Hippocampal formation (tissue), 2 donors: ENCODE data around the gene PIAS4.
A peak's percentile ranks its signal among the peaks of the same experiment; 100 is the strongest.
"Not testable (repeated sequence)": the region's sequence is repeated elsewhere in the genome, so short reads cannot be mapped to it uniquely, and the experiment has no call there.

Experiments
- DNase-seq, 2 donors: peaks; one replicate each; lab custom pipeline; 2025; lab: John Stamatoyannopoulos, UW

PIAS4 gene

DNA sequence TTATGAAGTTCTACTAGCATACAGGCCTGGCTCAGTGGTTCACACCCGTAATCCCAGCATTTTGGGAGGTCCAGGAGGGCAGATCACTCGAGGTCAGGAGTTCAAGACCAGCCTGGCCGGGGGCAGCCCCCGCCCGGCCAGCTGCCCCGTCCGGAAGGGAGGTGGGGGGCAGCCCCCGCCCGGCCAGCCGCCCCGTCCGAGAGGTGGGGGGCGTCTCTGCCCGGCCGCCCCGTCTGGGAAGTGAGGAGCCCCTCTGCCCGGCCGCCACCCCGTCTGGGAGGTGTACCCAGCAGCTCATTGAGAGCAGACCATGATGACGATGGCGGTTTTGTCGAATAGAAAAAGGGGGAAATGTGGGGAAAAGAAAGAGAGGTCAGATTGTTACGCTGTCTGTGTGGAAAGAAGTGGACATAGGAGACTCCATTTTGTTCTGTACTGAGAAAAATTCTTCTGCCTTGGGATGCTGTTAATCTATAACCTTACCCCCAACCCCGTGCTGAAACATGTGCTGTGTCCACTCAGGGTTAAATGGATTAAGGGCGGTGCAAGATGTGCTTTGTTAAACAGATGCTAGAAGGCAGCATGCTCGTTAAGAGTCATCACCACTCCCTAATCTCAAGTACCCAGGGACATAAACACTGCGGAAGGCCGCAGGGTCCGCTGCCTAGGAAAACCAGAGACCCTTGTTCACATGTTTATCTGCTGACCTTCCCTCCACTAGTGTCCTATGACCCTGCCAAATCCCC lies 8.7 kb upstream of the PIAS4 start:
- DNase-seq: not testable (repeated sequence)

DNA sequence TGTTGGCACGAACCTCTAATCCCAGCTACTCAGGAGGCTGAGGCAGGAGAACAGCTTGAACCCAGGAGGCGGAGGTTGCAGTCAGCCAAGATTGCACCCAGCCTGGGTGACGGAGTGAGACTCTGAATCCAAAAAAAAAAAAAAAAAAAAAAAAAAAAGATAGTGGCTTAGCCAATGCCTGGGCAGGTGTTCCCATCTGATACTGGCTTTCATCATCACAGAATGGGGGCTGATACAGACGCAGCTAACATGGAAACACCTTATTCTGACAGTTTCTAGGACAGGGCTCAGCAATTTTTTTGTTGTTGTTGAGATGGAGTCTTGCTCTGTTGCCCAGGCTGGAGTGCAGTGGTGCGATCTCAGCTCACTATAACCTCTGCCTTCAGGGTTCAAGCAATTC lies 6.7 kb upstream of the PIAS4 start:
- not testable (repeated sequence) for DNase-seq

DNA sequence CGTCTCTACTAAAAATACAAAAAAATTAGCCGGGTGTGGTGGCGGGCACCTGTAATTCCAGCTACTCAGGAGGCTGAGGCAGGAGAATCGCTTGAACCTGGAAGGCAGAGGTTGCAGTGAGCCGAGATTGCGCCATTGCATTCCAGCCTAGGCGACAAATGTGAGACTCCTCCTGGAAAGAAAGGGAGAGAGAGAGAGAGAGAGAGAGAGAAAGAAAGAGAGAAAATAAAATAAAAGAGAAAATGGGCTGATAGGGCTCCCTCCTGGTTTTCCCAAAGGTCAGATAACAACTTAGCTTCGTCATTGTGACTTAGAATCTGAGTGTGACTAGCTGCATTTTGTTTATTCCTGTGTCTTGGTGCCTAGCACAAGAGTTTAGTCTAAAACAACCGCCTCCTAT lies 2.1 kb upstream of the PIAS4 start:
- DNase-seq: not testable (repeated sequence)

DNA sequence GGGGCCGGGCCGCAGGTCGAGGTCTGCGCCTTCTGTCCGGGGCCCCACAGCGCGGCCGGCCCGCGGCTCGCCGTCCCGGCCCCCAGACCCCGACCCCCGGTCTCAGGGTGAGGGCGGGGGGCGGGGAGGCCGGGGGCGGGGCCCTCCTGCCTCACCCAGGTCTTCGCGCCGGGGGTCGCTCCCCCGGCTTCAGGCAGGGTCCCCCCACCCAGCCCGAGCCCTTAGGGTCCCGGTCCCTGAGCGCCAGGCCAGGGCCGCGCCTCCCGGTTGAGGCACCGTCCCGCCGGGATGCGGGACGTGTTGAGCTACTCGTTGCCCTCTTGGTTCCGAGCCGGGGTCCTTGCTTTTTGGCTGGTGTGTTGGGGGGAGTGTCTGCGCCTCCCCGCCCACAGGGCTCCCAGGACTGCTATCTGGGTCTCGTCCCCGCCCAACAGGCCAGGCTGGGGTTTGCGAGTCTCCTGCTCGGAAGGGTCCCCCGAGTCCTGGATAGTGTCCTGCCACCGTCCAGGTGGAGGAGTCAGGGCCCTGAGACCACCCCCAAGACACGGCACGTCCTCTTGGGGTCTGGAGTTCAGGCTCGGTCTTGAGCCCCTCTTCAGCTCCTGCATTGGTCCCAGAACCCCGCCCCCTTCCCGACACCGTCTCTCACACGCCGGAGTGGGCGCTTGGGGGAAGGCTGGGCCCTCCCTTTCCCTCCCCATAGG lies 452 bp downstream of the PIAS4 start:
- no peak for DNase-seq

DNA sequence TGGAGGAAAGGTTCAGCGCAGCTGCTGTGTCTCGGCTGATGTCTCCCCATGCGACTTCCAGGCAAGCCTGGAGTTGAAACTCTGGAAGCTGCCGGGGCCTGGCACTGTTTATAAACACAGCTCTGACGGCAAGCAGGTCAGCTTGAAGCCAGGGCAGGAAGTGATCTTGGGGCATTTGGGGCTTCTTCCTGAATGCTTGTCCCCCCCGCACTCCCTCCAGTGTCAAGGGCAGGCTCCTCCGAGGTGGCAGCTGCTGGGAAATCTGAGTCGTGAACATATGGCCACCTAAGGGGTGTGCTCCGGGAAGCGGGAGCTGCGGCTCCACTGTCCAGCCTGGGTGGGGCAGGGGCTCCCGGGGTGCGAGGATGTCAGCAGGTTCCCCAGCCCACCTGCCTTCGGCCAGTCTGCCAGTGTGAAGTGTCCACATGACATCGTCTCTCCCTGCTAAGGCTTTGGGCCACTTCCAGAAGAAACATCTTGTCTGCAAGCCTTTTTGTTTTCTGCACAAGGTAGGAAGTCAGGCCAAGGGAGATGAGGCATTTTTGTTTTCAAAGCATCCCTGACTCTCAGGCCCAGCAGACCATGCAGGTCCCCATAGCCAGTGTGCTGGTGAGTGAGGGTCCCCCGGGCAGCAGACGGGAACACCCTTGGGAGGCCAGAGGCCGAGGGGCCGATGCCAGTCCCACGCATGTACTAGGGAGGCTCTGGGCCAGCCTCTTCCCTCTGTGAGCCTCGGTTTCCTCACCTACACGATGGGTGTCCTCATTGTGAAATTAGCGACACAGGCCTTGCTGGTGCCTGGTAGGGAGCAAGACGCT lies 2.7 kb downstream of the PIAS4 start:
- no peak for DNase-seq

DNA sequence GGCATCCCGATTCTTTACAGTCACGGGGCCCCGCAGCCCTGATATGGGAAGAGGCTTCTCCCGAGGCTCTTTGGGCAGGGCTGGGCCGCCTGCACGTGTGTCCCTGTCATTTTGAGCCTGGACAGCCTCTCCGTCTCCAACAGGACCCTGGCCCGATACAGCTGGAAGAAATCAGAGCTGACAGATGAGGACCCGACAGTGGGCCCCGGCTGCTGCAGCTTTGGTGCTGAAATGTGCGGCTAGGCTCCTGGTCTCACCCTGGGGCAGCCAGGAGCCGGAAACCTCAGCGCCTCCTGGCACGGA lies 3.2 kb downstream of the PIAS4 start:
- no peak for DNase-seq

DNA sequence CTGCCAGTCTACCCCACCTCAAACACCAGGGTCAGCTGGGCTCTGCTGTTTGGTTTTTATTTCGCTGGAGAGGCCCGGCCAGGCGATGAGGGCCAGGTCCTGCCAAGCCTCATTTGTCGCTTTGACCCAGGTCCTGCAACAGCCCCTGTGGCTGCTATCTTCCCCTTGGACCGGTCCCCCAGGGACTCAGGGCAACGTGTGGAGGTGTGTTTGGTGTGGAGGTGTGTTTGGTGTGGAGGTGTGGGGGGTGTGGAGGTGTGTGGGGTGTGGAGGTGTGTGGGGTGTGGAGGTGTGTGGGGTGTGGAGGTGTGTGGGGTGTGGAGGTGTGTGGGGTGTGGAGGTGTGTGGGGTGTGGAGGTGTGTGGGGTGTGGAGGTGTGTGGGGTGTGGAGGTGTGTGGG lies 3.9 kb downstream of the PIAS4 start:
- DNase-seq: not testable (repeated sequence)

DNA sequence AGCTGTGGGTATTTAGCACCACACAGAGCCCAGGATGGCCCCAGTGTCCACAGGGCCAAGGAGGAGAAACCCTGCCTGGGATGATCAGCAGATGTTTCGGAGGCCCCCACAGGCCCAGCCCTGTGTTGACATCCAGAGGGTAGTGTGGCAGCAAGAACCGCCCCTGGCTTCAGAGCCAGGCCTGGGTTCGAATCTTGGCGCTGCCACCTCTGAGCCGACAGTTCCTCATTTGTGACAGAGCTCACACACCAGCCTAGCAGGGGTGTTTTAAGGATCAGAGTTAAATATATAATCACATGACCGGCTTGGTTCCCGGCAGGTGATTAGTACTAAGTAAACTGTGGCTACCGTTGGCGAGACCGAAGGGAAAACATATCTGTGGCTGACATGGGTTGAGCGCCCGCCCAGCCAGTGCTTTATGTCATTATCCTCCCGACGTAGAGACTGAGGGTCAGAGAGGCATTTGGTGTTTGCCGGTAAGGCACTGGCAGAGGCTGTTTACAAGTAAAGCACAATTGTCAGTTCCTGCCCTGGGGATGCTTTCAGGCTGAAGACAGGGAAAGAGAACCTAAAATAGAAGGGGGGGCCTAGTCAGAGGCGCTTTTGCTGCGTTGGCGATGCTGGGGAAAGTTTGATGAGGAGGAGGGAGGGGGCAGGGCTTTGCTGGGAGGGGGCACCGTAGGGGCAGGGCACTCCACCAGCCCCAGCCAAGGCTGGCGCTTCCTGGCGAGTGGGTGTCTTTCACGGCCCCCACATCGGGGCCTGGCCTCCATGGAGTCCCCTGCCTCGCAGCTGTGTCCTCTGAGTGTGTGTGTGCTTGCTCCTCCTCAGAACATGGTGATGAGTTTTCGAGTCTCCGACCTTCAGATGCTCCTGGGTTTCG lies 4.8 kb downstream of the PIAS4 start:
- DNase-seq: no peak

DNA sequence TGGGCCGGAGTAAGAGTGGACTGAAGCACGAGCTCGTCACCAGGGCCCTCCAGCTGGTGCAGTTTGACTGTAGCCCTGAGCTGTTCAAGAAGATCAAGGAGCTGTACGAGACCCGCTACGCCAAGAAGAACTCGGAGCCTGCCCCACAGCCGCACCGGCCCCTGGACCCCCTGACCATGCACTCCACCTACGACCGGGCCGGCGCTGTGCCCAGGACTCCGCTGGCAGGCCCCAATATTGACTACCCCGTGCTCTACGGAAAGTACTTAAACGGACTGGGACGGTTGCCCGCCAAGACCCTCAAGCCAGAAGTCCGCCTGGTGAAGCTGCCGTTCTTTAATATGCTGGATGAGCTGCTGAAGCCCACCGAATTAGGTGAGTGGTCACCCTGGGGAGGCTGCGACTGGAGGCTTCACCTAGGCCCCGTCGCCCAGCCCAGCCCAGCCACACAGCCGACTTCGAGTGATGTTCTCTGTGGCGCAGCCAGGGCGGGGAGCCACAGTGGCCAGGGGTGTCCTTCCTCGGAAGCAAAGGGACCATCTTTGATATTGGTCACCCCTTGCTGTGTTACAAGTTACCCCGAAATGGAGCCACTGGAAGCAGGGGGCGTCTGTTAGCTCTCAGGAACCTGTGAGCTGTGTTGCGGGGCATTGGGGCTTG lies 5.6 kb downstream of the PIAS4 start:
- no peak for DNase-seq

DNA sequence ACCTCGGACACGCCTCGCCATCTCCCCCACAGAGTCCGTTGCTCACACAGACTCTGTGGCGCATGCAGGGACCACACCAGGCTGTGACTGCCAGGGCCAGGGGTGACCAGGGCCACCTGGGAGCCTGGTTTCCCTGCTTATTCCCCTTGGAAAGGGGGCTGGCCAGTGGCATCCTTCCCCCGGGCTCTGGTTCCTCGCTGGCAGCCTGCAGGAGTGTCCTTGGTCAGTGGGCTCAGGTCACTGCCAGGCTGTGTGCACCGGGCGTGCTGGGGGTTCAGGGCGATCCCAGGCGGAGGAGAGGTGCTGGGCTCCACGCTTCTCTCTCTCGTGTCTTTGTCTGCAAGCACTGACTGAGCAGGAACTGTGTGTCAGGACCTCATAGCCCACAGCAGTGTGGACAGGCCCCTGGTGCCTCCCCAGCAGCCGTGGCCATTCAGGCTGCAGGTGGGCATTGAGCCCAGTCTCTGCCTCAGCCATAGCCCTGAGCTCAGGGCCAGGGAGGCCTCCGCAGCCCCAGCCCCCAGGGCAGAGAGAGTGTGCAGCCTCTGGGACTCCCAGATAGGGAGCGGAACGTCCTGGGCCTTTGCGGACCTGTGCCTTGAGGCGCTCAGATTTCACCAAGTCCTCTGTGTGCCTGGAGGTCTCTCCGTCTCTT lies 6.5 kb downstream of the PIAS4 start:
- DNase-seq: no peak

DNA sequence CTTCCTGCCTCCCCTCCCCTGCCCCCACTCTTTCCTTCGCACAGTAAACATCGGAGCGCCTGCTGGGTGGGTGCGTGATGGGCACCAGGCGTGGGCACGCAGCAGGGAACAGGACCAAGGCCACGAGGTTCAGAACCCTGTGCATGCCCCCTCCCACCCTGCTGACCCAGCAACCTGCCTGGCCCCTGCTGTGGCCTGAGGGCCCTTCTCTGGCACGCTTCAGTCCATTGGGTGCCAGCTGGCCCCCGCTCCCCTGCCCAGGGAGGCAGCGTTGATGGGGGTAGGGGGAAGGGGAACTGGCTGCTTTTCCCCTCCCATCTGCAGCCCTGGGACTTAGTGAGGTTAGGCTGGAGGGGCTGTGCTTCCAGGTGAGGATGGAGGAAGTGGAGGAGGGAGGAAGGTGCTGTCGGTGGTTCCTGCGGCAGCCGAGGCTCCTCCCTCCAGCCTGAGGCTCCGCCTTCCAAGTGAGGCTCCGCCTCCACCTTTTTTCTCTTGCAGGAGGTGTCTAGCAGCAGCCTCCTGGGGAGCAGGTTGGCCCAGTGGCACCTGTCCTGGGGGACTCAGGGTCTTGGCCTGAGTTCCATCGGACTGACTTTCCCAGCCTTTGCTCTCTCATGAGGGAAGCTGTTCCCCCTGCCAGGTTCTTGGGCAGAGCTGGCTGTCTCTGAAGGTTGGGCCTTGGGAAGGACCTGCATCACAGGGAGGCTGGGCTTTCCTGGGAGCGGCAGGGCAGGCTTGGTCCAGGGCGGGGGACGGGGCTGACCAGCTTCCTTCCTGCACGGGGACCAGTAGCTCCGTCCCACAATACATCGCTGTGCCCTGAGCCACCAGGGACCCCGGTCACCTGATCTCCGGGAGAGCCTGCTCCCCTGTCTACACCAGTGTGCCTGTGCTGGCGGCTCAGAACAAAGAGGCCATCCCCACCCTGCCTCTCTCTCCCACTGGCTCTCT lies 7.3 kb downstream of the PIAS4 start:
- no peak for DNase-seq

DNA sequence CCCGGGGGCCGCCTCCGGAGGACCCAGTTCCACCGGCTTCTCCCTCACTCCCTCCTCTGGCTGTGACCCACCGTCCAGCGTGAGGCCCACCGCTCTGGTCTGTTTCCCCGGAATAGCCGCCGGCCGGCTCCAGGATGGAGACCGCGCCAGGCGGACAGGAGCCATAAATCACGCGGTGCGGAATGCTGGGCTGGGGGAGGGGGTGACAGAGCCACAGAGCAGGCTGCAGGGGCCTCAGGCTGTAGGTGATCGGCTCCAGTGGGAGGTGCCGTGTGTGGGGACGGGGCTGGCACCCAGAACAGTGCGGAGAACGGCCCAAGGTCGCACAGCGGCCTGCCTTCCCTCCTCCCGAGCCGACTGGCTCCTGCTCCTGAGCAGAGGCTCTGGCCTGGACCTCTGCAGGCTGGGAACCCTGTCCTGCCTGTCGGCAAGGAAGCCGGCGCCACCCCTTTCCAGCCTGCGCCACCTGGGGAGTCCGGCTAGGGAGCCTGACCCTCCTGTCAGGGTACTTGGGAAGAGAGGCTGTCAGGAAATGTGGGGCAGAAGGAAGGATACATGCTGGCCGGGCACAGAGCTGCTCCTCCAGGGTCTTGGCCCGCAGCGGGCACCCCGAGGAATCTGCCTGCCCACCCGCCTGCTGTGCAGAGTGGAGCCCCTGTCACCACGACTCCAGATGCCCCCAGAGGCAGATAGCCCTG lies 8.3 kb downstream of the PIAS4 start:
- no peak for DNase-seq

DNA sequence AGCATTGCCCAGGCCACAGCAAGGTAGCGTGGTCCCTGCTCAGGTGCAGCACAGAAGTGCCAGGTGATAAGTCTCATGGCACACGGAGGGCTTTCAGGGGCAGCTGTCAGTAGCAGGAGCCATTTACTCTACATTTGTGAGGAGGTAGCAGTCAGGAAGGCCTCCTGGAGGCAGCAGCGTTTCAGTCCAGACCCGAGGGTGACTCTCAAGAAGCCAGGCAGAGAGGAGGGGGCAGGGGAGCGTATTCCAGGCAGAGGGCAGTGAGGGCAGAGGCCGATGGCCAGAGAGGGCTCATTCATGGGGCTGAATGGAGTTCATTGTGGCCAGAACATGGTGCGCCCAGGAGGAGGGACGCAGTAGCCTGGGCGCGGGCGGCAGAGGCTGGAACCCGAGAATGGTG lies 8.9 kb downstream of the PIAS4 start:
- DNase-seq: peak; percentile 86

DNA sequence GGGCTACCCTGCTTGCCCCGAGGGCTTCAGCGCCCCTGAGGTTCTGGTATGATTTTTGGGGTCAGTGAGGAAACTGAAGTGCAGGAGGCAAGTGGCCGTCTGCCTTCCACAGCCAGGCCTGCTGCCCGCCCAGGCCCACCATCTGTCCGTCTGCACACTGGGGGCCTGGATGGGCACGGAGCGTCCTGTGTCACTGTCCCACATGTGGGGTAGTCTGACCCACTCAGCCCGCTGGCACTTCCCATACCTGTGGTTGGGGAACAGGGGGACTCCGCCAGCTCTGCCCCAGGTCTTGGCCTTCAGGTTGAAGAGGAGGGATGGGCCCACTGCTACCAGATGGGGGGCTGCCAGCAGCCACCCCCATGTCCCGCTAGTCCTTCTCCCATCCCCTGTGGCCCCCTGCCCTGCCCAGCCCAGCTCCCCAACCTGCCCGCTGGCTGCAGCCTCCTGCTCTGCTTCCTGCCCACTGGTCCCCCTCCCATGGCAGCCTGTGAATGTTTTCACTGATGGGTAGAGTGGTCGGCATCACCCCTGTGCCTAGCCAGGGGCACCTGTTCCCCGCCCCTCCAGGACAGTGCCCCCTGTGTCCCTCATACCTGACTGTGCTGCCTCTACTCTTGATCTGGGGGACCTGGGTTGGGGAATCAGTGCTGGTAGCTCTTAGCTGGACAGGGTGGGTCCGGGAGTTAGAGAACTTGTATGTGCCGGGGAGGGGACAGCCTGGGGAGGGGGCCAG lies 9.5 kb downstream of the PIAS4 start:
- no peak for DNase-seq

DNA sequence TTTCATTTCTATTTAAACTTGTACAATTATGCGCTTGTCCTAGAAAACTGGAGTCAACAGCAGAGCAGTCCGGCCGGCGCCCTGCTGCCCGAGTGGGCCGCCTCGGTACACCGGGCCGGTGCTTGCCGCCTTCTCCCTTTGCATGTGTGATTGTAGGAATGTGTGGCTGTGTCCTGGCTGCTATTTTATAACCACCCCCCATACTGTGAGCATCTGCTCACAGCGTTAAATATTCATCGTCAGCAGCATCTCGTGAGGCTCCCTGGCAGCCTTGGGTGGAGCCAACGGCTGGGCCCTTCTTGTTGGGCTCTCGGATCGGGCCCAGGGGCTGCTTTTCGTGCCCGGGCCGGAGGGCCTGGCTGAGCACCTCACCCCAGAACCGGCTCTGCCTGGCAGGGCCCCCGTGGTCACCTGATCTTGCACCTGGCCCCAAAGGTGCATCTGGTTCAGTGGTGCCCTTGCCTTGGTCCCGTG lies 10.6 kb downstream of the PIAS4 start:
- peak in 1 of 2 donors; percentile 36 for DNase-seq

DNA sequence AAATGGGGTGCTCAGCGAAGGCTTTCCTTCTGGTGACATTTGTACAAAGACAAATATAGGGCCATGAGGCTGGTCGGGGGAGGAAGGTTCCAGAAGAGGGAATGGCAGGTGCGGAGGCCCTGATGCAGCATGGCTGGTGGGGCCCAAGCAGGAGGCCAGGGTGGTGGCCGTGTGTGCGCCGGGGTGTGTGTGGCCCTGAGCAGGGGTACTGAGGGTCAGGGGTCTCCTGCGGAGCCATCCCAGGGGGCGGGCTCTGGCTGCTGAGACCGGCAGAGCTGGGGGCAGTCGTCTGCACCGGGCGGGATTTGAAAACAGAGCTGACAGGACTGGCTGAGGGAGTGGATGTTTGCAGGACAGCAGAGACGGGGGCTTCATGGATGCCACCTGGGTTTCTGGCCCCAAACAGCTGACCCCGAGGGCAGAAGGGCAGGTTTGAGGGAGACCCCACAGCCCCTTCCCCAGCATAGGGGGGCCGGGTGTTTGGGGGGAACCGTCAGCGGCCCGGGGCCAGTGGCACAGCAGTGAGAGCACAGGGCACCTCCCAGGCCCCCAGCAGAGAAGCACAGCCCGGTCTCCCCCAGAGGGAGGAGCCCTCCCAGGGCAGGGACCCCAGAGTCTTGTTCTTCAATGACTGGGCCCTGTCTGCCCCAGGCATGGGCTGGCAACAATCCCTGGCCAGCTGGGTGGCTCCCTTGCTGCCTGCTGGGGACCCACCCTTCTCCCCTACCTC lies 11.4 kb downstream of the PIAS4 start:
- DNase-seq: no peak

DNA sequence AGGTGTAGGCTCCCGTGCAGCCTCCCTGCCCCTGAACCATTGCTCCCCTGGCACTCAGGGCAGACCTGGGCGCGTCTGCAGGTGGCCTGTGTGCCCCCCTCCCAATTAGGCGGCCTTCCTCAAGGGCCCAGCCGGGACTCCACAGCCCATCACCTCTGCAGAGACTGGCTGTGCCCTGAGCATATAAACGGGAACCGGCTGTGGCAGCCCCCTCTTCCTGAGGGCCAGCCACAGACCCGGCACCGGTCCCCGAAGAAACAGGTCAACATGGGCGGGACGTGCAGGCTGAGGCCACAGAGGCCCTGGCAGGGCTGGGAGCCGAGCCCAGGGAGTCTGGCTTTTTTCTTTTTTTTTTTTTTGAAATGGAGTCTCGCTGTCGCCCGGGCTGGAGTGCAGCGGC lies 12.0 kb downstream of the PIAS4 start:
- no peak for DNase-seq
